Immature natural killer cell (primary cell): ENCODE measurements around the gene GDF2. TPM values are rescaled to one million over a fixed set of nuclear protein-coding genes. Genes with fewer than 3 reads are reported as not detected.

Experiments
- DNase-seq, 3 donors: peaks; one replicate each; pipeline ENCODE4 v3.0.0; 2022; ENCODE audit warnings: mixed read lengths in 1 of 3
- H3K27ac Mint-ChIP-seq, 6 donors: one replicate each; pipeline ENCODE4 v1.8.0; 2020; ENCODE audit warnings: mixed read lengths in 6 of 6, mild to moderate bottlenecking in 5 of 6, inconsistent platforms in 4 of 6, moderate library complexity in 3 of 6
- H3K27me3 Mint-ChIP-seq, 3 donors: one replicate each; pipeline ENCODE4 v1.8.0; 2020 to 2021; ENCODE audit warnings: low read depth in 3 of 3, mild to moderate bottlenecking in 3 of 3, mixed read lengths in 3 of 3, moderate library complexity in 3 of 3, inconsistent platforms in 1 of 3
- H3K36me3 Mint-ChIP-seq, 3 donors: one replicate each; pipeline ENCODE4 v1.8.0; 2020; ENCODE audit warnings: mixed read lengths in 3 of 3, inconsistent platforms in 2 of 3, mild to moderate bottlenecking in 2 of 3
- H3K4me1 Mint-ChIP-seq, 2 donors: one replicate each; pipeline ENCODE4 v1.8.0; 2020; ENCODE audit warnings: inconsistent platforms in 2 of 2, mild to moderate bottlenecking in 2 of 2, mixed read lengths in 2 of 2, moderate library complexity in 1 of 2
- H3K4me3 Mint-ChIP-seq, 5 donors: one replicate each; pipeline ENCODE4 v1.8.0; 2020; ENCODE audit warnings: mild to moderate bottlenecking in 5 of 5, mixed read lengths in 5 of 5, inconsistent platforms in 3 of 5, moderate library complexity in 3 of 5
- H3K9me3 Mint-ChIP-seq, 6 donors: one replicate each; pipeline ENCODE4 v1.8.0; 2020; ENCODE audit warnings: mild to moderate bottlenecking in 6 of 6, mixed read lengths in 6 of 6, inconsistent platforms in 4 of 6, moderate library complexity in 3 of 6
- polyA plus RNA-seq, 3 donors: library from polyadenylated mRNA; unstranded; fragments of 300-500 nt; fragmentation: Illumina TruSeq; gene quantifications; one replicate each; pipeline ENCODE4 v1.2.3, GENCODE V29; 2021

The GDF2 gene
- polyA plus RNA-seq, 3 donors from 2014 or later: not detected

DNA sequence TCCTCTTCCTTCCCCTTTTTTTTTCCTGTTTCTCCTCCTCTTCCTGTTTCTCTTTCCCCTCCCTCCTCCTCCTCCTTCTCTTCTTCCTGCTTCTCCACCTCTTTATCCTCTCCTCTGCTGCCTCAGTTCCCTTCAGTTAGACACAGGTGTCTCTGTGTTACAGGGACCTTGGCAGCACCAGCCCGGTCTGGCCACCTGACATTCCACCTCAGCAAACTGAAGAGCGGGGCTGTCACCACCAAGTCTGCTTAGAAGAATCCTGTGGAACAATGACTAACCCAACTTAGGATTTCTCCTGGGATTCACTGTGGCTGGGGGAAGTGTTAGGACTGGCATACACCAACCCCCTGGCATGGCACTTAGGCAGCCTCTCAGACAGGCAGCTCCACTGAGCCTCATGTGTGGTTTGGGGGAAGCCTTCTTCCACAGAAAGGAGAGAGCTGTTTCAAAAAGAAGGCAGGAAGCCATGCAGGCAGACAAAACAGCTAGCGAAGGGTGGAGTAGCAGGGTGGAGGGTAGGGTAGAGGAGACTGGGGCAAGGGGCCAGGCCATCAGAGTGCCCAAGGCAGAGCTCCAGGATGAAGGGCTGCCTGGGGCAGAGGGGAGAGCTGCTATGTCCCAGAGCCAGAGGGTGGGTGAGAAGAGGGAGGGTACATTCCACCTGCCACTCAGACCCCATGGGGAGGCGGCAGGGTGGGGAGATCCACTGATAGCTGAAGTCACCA is 35.5 kb upstream of the GDF2 start:
- no peak overlapping the region for H3K27ac Mint-ChIP-seq
- peaks cover 0 to 1% of the 10 kb centered on the region in 2 donors for H3K4me1 Mint-ChIP-seq
- H3K27me3 Mint-ChIP-seq: peaks cover 0 to 1% (median under 1%) of the 10 kb centered on the region in 3 donors
- no peaks in the 10 kb centered on the region for H3K9me3 Mint-ChIP-seq
- no peak overlapping the region for H3K4me3 Mint-ChIP-seq
- no peaks in the 10 kb centered on the region for H3K36me3 Mint-ChIP-seq
- no peak for DNase-seq

DNA sequence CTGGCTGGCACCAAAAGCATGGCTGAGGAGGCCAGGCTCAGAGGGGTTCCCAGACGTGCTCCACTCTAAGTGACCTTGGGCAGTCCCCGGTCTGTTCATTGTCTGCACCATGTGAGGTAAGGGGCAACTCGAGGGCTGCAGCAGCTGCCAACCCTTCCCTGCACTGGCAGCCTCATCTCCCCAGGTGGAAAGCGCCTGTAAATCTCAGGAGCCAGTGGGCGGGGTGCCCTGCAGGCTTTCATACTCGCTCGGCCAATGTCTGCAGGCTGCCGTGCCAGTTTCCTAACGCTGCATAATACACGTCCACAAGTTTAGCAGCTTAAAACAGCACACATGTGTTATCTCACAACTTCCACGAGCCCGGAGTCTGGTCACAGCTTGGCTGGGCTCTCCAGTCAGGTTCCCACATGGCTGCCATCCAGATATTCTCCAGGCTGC is 34.9 kb upstream of the GDF2 start:
- H3K27ac Mint-ChIP-seq: no peak overlapping the region
- H3K4me3 Mint-ChIP-seq: no peak overlapping the region
- peaks cover 0 to 1% of the 10 kb centered on the region in 2 donors for H3K4me1 Mint-ChIP-seq
- DNase-seq: no peak
- H3K27me3 Mint-ChIP-seq: peaks cover 0 to 1% (median 0%) of the 10 kb centered on the region in 3 donors
- H3K36me3 Mint-ChIP-seq: no peaks in the 10 kb centered on the region
- H3K9me3 Mint-ChIP-seq: no peaks in the 10 kb centered on the region

DNA sequence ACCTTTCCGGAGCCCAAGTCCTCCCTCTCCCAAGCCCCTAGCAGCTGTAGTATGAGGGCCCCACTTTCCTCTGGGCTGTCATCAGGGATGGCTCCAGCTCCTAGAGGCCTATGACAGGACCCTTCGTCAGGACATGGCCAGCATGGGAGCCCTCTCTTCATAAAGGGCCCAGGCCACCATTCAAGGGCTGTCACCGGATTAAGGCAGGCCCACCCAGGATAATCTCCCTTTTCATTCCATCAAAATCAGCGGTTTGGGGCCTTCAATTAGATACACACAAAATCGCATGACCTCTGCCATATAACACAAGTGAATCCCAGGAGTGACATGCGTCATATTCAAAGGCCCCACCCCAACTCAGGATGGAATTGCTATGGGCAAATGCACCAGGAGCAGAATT is 34.4 kb upstream of the GDF2 start:
- no peak overlapping the region for H3K4me3 Mint-ChIP-seq
- H3K36me3 Mint-ChIP-seq: no peaks in the 10 kb centered on the region
- peaks cover 0 to 1% (median 0%) of the 10 kb centered on the region in 3 donors for H3K27me3 Mint-ChIP-seq
- no peak overlapping the region for H3K27ac Mint-ChIP-seq
- H3K9me3 Mint-ChIP-seq: no peaks in the 10 kb centered on the region
- DNase-seq: no peak
- peaks cover 0 to 1% of the 10 kb centered on the region in 2 donors for H3K4me1 Mint-ChIP-seq

DNA sequence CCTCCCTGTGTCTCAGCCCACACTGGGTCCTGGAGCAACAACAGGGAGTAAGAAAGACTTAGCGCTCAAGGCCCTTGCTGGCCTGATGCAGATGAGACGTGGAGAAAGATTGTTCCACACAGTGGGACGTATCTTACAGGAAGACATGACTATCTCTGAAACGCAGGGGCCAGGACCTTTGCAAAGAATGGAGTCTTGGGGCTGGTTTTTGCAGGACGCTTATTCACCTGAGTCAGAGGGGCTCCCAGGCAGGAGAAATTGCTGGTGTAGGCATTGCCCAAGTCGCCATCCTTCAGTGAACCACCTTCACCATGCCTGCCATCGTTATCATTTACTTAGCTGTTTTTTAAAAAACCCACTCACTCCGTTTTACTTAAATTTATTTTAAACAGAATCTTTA is 34.0 kb upstream of the GDF2 start:
- Mint-ChIP-seq H3K27me3 (peaks cover 0 to 1% (median 0%) of the 10 kb centered on the region in 3 donors), H3K4me1 (peaks cover 0 to 1% of the 10 kb centered on the region in 2 donors), H3K9me3 (no peaks in the 10 kb centered on the region), H3K4me3 (no peak overlapping the region), H3K27ac (no peak overlapping the region), H3K36me3 (no peaks in the 10 kb centered on the region)
- no peak for DNase-seq

DNA sequence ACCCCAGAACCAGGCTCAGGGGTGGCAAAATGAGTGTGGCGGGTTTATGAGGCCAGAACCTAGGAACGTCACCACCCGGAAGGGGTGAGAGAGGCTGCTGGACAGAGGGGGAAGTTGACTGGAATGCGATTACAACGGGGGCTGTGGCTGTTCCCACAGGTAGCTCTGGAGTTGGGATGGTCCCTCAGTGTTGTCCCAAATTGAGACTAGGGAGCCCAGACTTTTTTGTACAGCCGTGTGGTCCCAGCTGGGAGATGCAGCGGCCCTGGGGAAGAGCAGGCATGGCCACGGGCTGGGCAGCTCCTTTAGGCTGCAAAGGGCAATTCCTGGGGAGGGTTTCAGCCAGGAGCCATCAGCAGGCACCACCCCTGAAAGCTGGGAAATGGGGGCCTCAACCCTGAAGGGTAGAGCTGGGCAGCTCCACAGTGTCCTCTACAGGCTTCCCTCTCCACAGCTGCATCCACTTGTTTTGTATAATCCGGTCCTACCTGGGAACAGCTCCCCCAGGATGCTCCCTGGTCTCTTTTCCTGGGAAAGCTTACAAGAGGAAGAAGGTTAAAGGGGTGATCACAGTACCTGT is 33.2 kb upstream of the GDF2 start:
- Mint-ChIP-seq H3K27me3 (peaks cover 0 to 4% (median 0%) of the 10 kb centered on the region in 3 donors), H3K4me3 (no peak overlapping the region), H3K9me3 (no peaks in the 10 kb centered on the region), H3K27ac (no peak overlapping the region), H3K4me1 (peaks cover 0 to 1% of the 10 kb centered on the region in 2 donors), H3K36me3 (no peaks in the 10 kb centered on the region)
- no peak for DNase-seq

DNA sequence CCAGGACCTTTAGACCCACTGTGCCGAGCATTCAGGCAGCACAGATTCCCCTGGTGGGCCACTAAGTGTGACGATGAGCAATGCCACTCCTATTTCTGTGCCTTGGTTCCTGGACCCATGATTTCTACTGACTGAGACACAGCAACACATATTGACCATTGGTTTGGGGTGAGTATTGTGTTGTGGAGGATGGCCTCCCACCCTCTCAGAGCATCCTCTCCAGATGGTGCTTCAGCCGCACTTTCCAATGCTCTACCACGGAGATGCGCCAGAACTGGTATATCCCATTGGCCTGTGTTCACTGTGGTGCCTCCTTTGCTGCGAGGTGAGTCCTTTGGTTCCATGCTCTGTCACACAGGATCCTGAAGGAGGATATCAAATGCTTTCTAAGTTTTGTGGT is 32.3 kb upstream of the GDF2 start:
- peaks cover 0 to 5% (median 0%) of the 10 kb centered on the region in 3 donors for H3K27me3 Mint-ChIP-seq
- no peak overlapping the region for H3K27ac Mint-ChIP-seq
- no peak for DNase-seq
- no peak overlapping the region for H3K4me3 Mint-ChIP-seq
- peaks cover 0 to 1% of the 10 kb centered on the region in 2 donors for H3K4me1 Mint-ChIP-seq
- no peaks in the 10 kb centered on the region for H3K36me3 Mint-ChIP-seq
- no peaks in the 10 kb centered on the region for H3K9me3 Mint-ChIP-seq

DNA sequence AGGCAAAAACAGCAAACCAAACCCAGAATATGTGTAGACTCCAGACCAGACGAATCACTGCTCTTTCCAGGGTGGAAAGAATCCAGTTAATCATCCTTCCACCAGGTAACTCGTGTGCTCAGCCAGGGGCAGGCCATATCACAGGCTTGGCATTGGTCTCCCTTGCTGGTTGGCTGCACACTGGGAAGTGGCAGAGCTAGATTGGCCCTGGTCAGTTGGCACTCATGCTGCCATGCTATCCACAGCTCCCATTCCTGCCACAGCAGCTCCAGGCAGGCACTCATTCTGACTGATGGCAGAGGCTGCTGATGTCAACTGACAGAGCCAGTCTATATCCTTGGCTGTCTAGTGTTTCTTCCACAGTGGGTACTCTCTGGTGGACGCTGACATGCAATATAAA is 31.9 kb upstream of the GDF2 start:
- Mint-ChIP-seq H3K27me3 (peaks cover 0 to 5% (median 2%) of the 10 kb centered on the region in 3 donors), H3K27ac (no peak overlapping the region), H3K4me3 (no peak overlapping the region), H3K36me3 (no peaks in the 10 kb centered on the region), H3K4me1 (peaks cover 0 to 1% of the 10 kb centered on the region in 2 donors), H3K9me3 (no peaks in the 10 kb centered on the region)
- DNase-seq: no peak

DNA sequence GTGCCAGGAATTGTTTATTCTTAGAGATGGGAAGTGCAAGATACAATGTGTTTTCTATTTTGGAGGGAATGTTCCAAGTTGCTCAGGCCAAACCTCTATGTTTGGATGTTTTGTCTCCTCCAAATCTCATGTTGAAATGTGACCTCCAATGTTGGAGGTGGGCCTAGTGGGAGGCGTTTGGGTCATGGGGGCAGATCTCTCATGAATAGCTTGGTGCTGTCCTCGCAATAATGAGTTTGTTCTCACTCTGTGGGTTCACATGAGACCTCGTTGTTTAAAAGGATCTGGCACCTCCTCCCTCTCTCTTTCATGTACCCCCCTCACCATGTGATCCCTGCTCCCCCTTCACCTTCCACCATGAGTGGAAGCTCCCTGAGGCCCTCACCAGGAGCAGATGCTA is 30.6 kb upstream of the GDF2 start:
- Mint-ChIP-seq H3K9me3 (no peaks in the 10 kb centered on the region), H3K36me3 (no peaks in the 10 kb centered on the region), H3K27ac (no peak overlapping the region), H3K4me3 (no peak overlapping the region), H3K27me3 (peaks cover 3 to 6% (median 3%) of the 10 kb centered on the region in 3 donors), H3K4me1 (no peaks in the 10 kb centered on the region)
- no peak for DNase-seq

DNA sequence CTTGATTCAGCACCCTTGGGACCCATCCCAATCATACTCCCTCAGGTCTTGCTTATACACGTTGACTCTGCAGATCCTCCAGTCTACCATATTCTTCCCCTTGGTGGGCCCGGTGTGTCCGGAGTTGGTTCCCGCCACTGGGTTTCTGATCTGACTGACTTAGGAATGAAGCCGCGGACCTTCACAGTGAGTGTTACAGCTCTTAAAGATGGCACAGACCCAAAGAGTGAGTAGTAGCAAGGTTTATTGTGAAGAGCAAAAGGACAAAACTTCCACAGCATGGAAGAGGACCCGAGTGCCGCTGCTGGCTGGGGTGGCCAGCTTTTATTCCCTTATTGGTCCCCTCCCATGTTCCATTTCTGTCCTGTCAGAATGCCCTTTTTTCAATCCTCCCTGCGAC is 28.2 kb upstream of the GDF2 start:
- H3K27ac Mint-ChIP-seq: no peak overlapping the region
- no peak for DNase-seq

DNA sequence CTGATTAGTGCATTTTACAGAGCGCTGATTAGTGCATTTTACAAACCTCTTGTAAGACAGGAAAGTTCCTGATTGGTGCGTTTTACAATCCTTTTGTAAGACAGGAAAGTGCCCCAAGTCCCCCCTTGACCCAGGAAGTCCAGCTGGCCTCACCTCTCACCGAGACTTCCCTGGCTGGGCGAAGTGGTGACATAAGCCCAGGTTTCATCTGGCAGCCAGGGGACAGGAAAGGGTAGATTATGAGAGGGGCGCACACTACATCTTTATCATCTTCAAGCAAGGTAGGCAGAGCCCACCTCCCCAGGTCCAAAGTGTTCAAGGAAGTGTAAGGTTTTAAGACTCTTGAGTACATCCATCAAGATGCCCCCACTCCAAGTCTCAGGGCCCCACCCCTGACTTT is 27.8 kb upstream of the GDF2 start:
- Mint-ChIP-seq H3K4me3 (no peak overlapping the region), H3K27me3 (peaks cover 3 to 6% (median 6%) of the 10 kb centered on the region in 3 donors), H3K36me3 (no peaks in the 10 kb centered on the region), H3K4me1 (no peaks in the 10 kb centered on the region), H3K9me3 (no peaks in the 10 kb centered on the region), H3K27ac (no peak overlapping the region)
- DNase-seq: no peak

More for the DNA sequence above, 28.2 kb upstream of the GDF2 start:
- Mint-ChIP-seq H3K36me3 (no peaks in the 10 kb centered on the region), H3K4me1 (no peaks in the 10 kb centered on the region), H3K9me3 (no peaks in the 10 kb centered on the region), H3K27me3 (peaks cover 3 to 6% (median 3%) of the 10 kb centered on the region in 3 donors), H3K4me3 (no peak overlapping the region)

DNA sequence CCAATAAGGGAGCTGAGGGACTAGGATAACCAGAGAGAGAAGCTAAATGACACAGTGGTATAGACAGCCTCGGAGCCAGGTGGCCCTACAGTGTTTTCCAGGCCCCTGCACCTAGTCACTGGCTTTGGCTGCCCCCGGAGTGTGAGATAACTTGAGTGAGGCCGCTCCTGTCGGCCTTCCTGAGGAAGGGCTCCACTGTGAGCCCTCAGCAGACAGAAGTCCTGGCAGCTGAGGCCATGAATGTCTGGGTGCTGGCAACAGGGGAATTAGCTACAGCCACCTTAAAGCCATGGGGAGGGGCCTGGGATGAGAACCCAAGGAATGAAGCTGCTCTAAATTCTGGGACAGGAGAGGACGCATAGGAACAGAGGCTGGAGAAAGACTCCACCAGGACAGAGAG is 26.8 kb upstream of the GDF2 start:
- Mint-ChIP-seq H3K27ac (no peak overlapping the region), H3K4me1 (no peaks in the 10 kb centered on the region), H3K4me3 (no peak overlapping the region), H3K27me3 (peaks cover 3 to 7% (median 6%) of the 10 kb centered on the region in 3 donors), H3K9me3 (no peaks in the 10 kb centered on the region), H3K36me3 (no peaks in the 10 kb centered on the region)
- no peak for DNase-seq

DNA sequence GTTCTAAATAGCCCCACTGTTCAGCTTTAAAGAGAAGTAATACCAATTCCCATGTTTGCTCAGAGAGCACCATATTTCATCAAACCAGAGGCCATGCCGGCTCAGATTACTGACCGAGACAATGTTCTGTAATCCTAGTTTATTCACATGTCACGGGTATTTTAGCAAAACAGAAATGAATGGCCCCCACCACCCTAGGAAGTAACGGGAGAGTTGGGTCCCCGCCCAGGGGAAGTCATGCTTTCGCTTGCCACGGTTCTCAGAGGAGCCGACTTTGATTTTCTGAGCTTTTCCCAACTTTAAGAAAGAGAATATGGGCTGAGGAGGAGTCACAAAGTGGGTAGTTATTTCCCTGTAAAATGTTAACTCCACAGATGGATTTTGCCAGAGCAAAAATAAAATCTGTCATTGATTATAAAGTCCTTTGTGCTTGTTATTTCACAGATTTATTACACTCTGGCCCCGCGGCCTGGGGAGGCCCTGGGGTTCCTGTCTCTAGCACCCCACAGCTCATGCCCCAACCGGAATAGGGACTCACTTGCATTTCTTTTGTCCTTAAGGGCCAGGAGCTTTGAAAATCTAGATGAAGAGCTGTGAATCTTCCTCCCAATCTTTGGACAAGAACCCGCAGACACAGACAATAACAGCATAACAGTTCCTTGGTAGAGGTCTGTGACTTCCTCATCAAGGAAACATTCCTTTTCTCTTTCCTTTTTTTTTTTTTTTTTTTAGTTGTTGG is 25.9 kb upstream of the GDF2 start:
- Mint-ChIP-seq H3K4me3 (no peak overlapping the region), H3K4me1 (no peaks in the 10 kb centered on the region), H3K27me3 (peaks cover 6 to 9% (median 7%) of the 10 kb centered on the region in 3 donors), H3K9me3 (no peaks in the 10 kb centered on the region), H3K27ac (no peak overlapping the region), H3K36me3 (no peaks in the 10 kb centered on the region)
- no peak for DNase-seq

DNA sequence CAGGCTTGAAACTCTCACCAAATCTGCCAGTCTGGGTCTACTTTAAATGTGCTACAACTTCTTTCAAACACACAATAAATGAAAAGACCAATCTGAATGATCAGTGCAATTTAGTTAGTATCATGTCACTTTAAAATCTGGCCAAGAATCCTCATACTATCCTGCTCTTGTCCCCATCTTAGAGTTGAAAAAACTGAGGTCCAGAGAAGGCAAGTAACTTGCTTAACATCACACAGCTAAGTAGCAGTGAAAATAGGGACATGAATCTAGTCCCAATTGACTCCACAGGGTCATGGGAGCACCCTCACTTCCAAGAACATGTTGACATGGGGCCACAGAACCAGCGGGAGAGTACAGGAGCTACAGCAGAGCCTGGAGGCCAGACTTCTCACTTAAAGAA is 25.3 kb upstream of the GDF2 start:
- Mint-ChIP-seq H3K27ac (no peak overlapping the region), H3K4me3 (no peak overlapping the region), H3K4me1 (no peaks in the 10 kb centered on the region), H3K9me3 (no peaks in the 10 kb centered on the region), H3K27me3 (peaks cover 6 to 12% (median 7%) of the 10 kb centered on the region in 3 donors), H3K36me3 (no peaks in the 10 kb centered on the region)
- DNase-seq: no peak

DNA sequence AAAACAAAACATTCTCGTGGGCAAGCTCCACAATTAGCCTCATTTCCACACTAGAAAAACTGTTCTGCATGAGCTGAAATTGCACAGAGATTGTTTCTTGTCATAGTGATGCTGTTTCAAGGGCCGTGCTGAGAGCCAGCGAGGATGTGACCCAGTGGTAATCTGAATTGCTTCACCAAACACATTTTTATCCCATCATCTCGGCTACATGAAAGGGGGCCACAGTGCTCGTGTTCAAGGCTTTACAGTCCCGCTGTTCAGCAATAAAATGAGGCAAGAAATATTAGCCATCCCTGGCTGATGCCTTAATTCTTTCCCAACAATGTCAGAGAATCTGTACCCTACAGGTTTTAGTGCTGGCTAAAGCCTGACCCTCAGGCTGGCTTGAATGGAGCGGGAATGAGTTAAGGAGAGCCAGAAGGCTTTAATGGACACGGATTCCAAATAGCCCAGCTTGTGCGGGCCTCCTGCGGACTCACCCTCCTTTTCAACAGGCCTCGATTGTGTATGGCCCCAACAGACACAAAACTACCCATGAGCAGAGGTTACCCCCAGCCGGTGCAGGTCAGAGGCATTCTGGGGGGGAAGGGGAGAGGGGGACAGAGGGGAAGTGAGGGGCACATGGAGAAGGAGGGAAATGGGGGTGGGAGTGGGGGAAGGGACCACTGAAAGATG is 24.3 kb upstream of the GDF2 start:
- H3K27me3 Mint-ChIP-seq: peaks cover 6 to 14% (median 7%) of the 10 kb centered on the region in 3 donors
- H3K27ac Mint-ChIP-seq: no peak overlapping the region
- H3K9me3 Mint-ChIP-seq: no peaks in the 10 kb centered on the region
- H3K36me3 Mint-ChIP-seq: no peaks in the 10 kb centered on the region
- DNase-seq: no peak
- H3K4me1 Mint-ChIP-seq: no peaks in the 10 kb centered on the region
- H3K4me3 Mint-ChIP-seq: no peak overlapping the region
